Activated CD4-positive, CD25-positive, alpha-beta regulatory T cell treated with anti-CD3 and anti-CD28 coated beads, Interleukin-2, amount 50 U/mL, for 72 hours (primary cell): ENCODE results near the gene DDI2.
A peak's percentile ranks its signal among the peaks of the same experiment; 100 is the strongest.
"Not testable (repeated sequence)": the region's sequence is repeated elsewhere in the genome, so short reads cannot be mapped to it uniquely, and the experiment has no call there.

ENCODE experiments used
- DNase-seq: peaks from one replicate; pipeline ENCODE4 v3.0.0; 2021

Gene DDI2

GRCh38 chr1:15617173-15618076 lies at the start of gene DDI2:
Gene DDI2, plus strand, starts transcription at chr1:15617458. Its CDS starts 213 bp downstream, at chr1:15617671.
- DNase-seq: peak; percentile 92

- no peak for DNase-seq
Observed at GRCh38 chr1:15568387-15569073, 48.7 kb upstream of the DDI2 start.

- DNase-seq: no peak
Observed at GRCh38 chr1:15570861-15571260, 46.4 kb upstream of the DDI2 start.

- no peak for DNase-seq
Observed at GRCh38 chr1:15571266-15571665, 46.0 kb upstream of the DDI2 start.

GRCh38 chr1:15573477-15573876 lies 43.8 kb upstream of the DDI2 start:
- DNase-seq: no peak

- DNase-seq: no peak
Observed at GRCh38 chr1:15574741-15575140, 42.5 kb upstream of the DDI2 start.

- no peak for DNase-seq
Observed at GRCh38 chr1:15575549-15576150, 41.6 kb upstream of the DDI2 start.

GRCh38 chr1:15577691-15578090 lies 39.6 kb upstream of the DDI2 start:
- no peak for DNase-seq

GRCh38 chr1:15578921-15579682 lies 38.2 kb upstream of the DDI2 start:
- no peak for DNase-seq

- DNase-seq: no peak
Observed at GRCh38 chr1:15579683-15580047, 37.6 kb upstream of the DDI2 start.

GRCh38 chr1:15583016-15583706 lies 34.1 kb upstream of the DDI2 start:
- DNase-seq: no peak

- DNase-seq: peak; percentile 70
Observed at GRCh38 chr1:15584489-15585363, 32.5 kb upstream of the DDI2 start, which contains the start of gene AGMAT. Gene AGMAT, minus strand, starts transcription at chr1:15585051. Its CDS starts 84 bp downstream, at chr1:15584967.

GRCh38 chr1:15592285-15592684 lies 25.0 kb upstream of the DDI2 start:
- no peak for DNase-seq

GRCh38 chr1:15595809-15596617 lies 21.2 kb upstream of the DDI2 start:
- DNase-seq: no peak

GRCh38 chr1:15598436-15598835 lies 18.8 kb upstream of the DDI2 start:
- DNase-seq: no peak

- DNase-seq: peak; percentile 90
Observed at GRCh38 chr1:15603050-15603965, 13.9 kb upstream of the DDI2 start.

- DNase-seq: not testable (repeated sequence)
Observed at GRCh38 chr1:15603966-15604282, 13.3 kb upstream of the DDI2 start.

GRCh38 chr1:15604400-15604799 lies 12.9 kb upstream of the DDI2 start:
- not testable (repeated sequence) for DNase-seq
